ENCODE data around the gene PLB1.

Gene PLB1

GRCh38 chr2:28526527-28527132 is 30.8 kb downstream of the PLB1 start:
- in situ Hi-C loops (cut with HindIII; ENCODE audit: low sequenced_read_pairs): no loop called here
- no peak overlapping the region for H3K4me3 ChIP-seq (ENCODE audit: low read depth, low read length)
- TF ChIP-seq CTCF (IDR thresholded peaks at IDR 0.05; ENCODE audit: low read depth, low read length): no peak
- no peak for DNase-seq (ENCODE audit: low read depth, low spot score)

DNA sequence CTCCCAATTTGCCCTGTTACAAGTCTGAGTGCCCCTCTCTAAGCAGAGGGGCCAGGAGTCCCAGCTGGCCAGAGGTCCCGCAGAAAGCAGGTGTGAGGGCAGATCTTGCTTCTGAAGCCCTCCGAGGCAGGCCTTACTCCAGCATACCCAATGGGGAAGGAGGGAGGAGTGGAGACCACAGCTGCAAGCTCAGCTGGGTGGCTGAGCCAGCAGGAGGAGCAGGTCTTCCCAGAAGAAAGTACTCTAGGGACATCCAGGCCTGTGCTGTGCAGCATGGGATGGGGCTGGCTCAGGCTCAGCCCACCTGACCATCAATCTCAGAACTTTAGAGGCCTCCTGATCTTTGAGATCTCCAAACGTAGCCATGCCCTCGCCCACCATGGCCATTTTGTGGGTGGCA is 31.3 kb downstream of the PLB1 start:
- TF ChIP-seq CTCF (IDR thresholded peaks at IDR 0.05; ENCODE audit: low read depth, low read length): no peak
- no peak for DNase-seq (ENCODE audit: low read depth, low spot score)
- no peak overlapping the region for H3K4me3 ChIP-seq (ENCODE audit: low read depth, low read length)
- in situ Hi-C loops (cut with HindIII; ENCODE audit: low sequenced_read_pairs): no loop called here

GRCh38 chr2:28528206-28528605 is 32.3 kb downstream of the PLB1 start:
- no peak for TF ChIP-seq CTCF (IDR thresholded peaks at IDR 0.05; ENCODE audit: low read depth, low read length)
- no peak for DNase-seq (ENCODE audit: low read depth, low spot score)
- H3K4me3 ChIP-seq (ENCODE audit: low read depth, low read length): no peak overlapping the region
- in situ Hi-C loops (cut with HindIII; ENCODE audit: low sequenced_read_pairs): no loop called here

GRCh38 chr2:28530782-28531181 is 34.9 kb downstream of the PLB1 start:
- no peak for DNase-seq (ENCODE audit: low read depth, low spot score)
- in situ Hi-C loops (cut with HindIII; ENCODE audit: low sequenced_read_pairs): no loop called here
- H3K4me3 ChIP-seq (ENCODE audit: low read depth, low read length): no peak overlapping the region
- no peak for TF ChIP-seq CTCF (IDR thresholded peaks at IDR 0.05; ENCODE audit: low read depth, low read length)

- in situ Hi-C loops (cut with HindIII; ENCODE audit: low sequenced_read_pairs): no loop called here
- DNase-seq (ENCODE audit: low read depth, low spot score): no peak
- no peak for TF ChIP-seq CTCF (IDR thresholded peaks at IDR 0.05; ENCODE audit: low read depth, low read length)
- H3K4me3 ChIP-seq (ENCODE audit: low read depth, low read length): no peak overlapping the region
Observed at GRCh38 chr2:28532399-28532798, 36.5 kb downstream of the PLB1 start.

DNA sequence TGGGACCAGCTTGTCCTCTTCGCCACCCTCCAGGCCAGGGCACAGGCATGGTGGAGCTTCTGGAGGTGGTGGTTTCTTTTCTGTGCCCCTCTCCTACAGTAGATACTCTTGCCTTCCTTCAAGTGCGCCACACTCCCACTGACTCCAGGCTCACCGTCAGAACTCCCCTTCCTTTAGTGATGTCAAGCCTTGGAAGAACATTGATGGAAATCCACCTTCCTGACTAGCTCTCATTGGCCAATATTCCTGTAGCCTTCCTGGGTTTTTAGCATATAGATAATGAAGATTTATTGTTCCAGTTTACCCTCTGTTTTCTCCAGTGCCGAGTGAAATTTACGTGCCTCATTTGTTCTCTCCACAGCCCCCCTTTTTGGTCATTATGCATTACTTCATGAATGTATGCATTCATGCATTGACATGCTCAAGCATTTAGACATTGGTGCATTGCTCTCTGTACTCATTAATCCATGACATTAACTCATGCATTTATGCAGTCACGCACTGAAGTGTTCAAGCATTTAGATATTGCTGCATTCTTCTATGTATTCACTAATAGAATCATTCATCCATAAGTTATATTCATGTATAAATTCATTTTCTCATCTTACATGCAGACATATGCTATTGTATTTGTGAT is 37.3 kb downstream of the PLB1 start:
- no peak for TF ChIP-seq CTCF (IDR thresholded peaks at IDR 0.05; ENCODE audit: low read depth, low read length)
- in situ Hi-C loops (cut with HindIII; ENCODE audit: low sequenced_read_pairs): no loop called here
- DNase-seq (ENCODE audit: low read depth, low spot score): no peak
- H3K4me3 ChIP-seq (ENCODE audit: low read depth, low read length): no peak overlapping the region
